Parathyroid adenoma (tissue), 2 donors: Measurements from ENCODE around the gene RFTN1.

Source experiments
- H2AFZ ChIP-seq: fragments of 300-600 bp; sonication (generic); one replicate; pipeline ENCODE4 v1.7.0; 2017; ENCODE audit warnings: antibody characterized with exemption, mild to moderate bottlenecking
- H3K27ac ChIP-seq: fragments of 300-600 bp; sonication (generic); one replicate; pipeline ENCODE4 v1.7.0; 2017
- H3K27me3 ChIP-seq: fragments of 300-600 bp; sonication (generic); one replicate; pipeline ENCODE4 v1.7.0; 2017; ENCODE audit warnings: low read length; ENCODE audit not compliant: control insufficient read depth, insufficient read depth
- H3K36me3 ChIP-seq: fragments of 300-600 bp; sonication (generic); one replicate; pipeline ENCODE4 v1.7.0; 2017; ENCODE audit warnings: low read length; ENCODE audit not compliant: control insufficient read depth, insufficient read depth
- H3K4me1 ChIP-seq: fragments of 300-600 bp; sonication (generic); one replicate; pipeline ENCODE4 v1.7.0; 2017; ENCODE audit warnings: control low read depth
- H3K4me2 ChIP-seq: fragments of 300-600 bp; sonication (generic); one replicate; pipeline ENCODE4 v1.7.0; 2017; ENCODE audit warnings: low read length
- H3K4me3 ChIP-seq: fragments of 300-600 bp; sonication (generic); one replicate; pipeline ENCODE4 v1.7.0; 2017; ENCODE audit warnings: low read depth, low read length
- H3K79me2 ChIP-seq: fragments of 300-600 bp; sonication (generic); one replicate; pipeline ENCODE4 v1.7.0; 2017; ENCODE audit warnings: control low read depth
- H3K9ac ChIP-seq: fragments of 300-600 bp; sonication (generic); one replicate; pipeline ENCODE4 v1.7.0; 2017; ENCODE audit warnings: mild to moderate bottlenecking
- H3K9me3 ChIP-seq: fragments of 300-600 bp; sonication (generic); one replicate; pipeline ENCODE4 v1.7.0; 2017; ENCODE audit warnings: low read length; ENCODE audit not compliant: control insufficient read depth
- CTCF ChIP-seq: fragments of 300-600 bp; sonication (generic); IDR thresholded peaks from one replicate; pipeline ENCODE4 v1.7.0; 2017; ENCODE audit warnings: antibody characterized with exemption, mild to moderate bottlenecking
- donor health status: primary hyperparathyroidism.

The RFTN1 gene

DNA sequence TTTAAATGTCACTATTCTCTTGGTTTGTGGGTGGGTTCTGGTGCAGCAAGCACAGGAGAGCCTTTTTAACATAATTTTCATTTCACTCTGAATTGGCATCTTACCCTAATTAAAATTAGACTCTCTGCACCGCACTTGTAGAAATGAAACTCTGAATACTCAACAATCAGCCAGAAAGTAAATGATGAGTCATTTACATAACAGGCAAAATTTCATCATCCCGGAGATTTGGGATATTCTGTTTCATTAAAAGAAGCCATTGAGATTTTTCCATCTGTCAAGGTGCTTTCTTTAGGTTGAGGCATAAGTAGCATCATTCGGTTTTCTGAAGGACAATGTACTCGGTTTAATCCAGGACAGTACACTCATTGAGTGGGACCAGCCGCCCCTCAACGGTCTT lies 111.0 kb downstream of the RFTN1 start:
- Histone ChIP-seq H2AFZ (no peak overlapping the region), H3K36me3 (no peaks in the 10 kb centered on the region)

DNA sequence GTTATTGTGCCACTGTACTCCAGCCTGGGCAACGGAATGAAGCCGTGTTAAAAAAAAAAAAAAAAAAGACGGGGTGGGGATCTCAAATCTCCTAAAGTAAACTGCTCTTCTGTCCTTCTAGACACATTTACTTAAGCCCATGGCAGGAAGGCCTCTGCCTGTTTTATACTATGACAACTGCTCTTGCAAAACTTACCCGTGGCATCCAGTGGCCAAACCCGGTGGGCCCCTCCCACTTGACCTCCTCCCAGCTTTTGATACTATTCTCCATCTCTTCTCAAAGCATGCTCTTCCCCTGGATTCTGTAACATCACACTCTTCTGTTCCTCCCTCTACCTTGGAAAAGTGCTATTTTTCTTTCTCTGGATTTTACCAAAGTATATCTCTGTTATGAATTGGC lies 112.2 kb downstream of the RFTN1 start:
- no peak overlapping the region for H3K9ac ChIP-seq
- H3K36me3 ChIP-seq, result no peaks in the 10 kb centered on the region
- no peaks in the 10 kb centered on the region for H3K27me3 ChIP-seq
- TF ChIP-seq CTCF, result no peak
- H3K4me3 ChIP-seq, result no peak overlapping the region
- H2AFZ ChIP-seq, result no peak overlapping the region
- no peak overlapping the region for H3K4me2 ChIP-seq
- no peak overlapping the region for H3K27ac ChIP-seq
- no peaks in the 10 kb centered on the region for H3K4me1 ChIP-seq
- H3K9me3 ChIP-seq, result no peaks in the 10 kb centered on the region
- H3K79me2 ChIP-seq, result no peaks in the 10 kb centered on the region

More for the DNA sequence above, 111.0 kb downstream of the RFTN1 start:
- H3K9me3 ChIP-seq, result no peaks in the 10 kb centered on the region
- H3K79me2 ChIP-seq, result no peaks in the 10 kb centered on the region
- no peaks in the 10 kb centered on the region for H3K27me3 ChIP-seq
- no peak overlapping the region for H3K9ac ChIP-seq
- H3K4me1 ChIP-seq, result no peaks in the 10 kb centered on the region
- H3K27ac ChIP-seq, result no peak overlapping the region
- H3K4me2 ChIP-seq, result no peak overlapping the region
- no peak for TF ChIP-seq CTCF
- no peak overlapping the region for H3K4me3 ChIP-seq

DNA sequence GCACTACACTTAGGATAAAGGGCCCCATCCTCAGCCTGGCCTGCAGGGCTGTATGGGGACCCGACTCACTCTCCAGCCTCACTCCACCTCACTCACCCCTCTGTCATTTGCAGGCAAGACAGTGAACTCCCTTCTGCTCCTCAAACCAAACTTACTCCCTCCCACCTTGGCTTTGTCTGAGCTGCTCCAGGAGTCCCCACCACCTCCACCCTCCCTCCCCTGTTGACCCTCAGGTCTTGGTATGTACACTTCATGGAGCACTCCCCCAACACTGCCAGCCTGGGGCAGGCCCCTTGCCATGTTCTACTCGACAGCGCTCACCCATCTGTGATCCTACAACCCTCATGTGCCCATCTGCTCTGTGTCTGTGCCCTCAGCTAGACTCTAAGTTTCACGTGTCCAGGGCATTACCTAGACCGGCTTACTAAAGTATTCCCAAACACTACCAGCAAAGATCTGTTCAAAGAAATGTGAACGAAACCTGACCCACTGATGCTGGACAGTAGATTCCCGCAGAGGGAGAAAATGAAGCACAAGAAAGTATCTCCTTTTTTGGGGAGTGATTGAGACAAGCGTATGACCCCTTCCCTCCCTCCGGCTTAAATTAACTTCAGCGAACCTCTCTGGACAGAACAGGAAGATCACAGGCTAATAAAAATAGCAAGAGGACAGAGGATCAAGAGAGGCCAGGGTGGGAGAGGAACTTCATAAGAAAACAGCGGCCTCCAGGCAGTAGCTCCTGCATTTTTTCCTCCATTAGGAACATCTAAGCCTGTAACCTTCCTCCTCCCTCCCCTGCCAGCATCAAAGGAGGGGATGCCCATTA lies 113.2 kb downstream of the RFTN1 start:
- Histone ChIP-seq H2AFZ (no peak overlapping the region), H3K9ac (no peak overlapping the region), H3K4me3 (no peak overlapping the region), H3K27me3 (no peaks in the 10 kb centered on the region), H3K4me1 (no peaks in the 10 kb centered on the region), H3K36me3 (no peaks in the 10 kb centered on the region), H3K27ac (no peak overlapping the region), H3K4me2 (no peak overlapping the region), H3K9me3 (no peaks in the 10 kb centered on the region), H3K79me2 (no peaks in the 10 kb centered on the region)
- no peak for TF ChIP-seq CTCF

DNA sequence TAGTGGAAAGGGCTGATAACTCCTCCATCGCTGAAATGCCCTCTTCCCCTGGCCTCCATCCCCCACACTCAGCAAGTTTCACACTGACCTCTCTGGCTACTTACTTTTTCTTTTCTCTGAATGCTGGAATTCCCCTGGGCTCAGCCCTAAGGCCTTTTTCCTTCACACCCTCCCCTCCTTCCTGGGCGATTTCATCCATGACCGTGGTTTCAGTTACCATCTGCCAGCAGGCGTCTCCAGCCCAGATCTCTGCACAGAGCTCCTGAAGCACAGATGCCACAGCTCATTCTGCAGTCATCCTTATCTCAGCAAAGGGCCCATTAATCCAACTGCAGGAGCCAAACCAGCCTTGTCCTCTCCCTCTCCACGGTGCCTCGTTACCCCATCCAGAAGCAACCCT lies 114.0 kb downstream of the RFTN1 start:
- Histone ChIP-seq H3K9me3 (no peaks in the 10 kb centered on the region), H2AFZ (no peak overlapping the region), H3K4me2 (no peak overlapping the region), H3K4me1 (no peaks in the 10 kb centered on the region), H3K4me3 (no peak overlapping the region), H3K27ac (no peak overlapping the region), H3K79me2 (no peaks in the 10 kb centered on the region), H3K9ac (no peak overlapping the region), H3K27me3 (no peaks in the 10 kb centered on the region), H3K36me3 (no peaks in the 10 kb centered on the region)
- no peak for TF ChIP-seq CTCF

- H3K79me2 ChIP-seq, result no peaks in the 10 kb centered on the region
- no peak overlapping the region for H2AFZ ChIP-seq
- H3K4me2 ChIP-seq, result no peak overlapping the region
- H3K9ac ChIP-seq, result no peak overlapping the region
- H3K9me3 ChIP-seq, result no peaks in the 10 kb centered on the region
- no peak overlapping the region for H3K27ac ChIP-seq
- H3K27me3 ChIP-seq, result no peaks in the 10 kb centered on the region
- no peak overlapping the region for H3K4me3 ChIP-seq
- no peaks in the 10 kb centered on the region for H3K4me1 ChIP-seq
- H3K36me3 ChIP-seq, result no peaks in the 10 kb centered on the region
- no peak for TF ChIP-seq CTCF
These were observed 114.9 kb downstream of the RFTN1 start for GRCh38 chr3:16398648-16399047.
